Karpas-422 (cell line): Measurements from ENCODE around the gene HIC2. TPM values are rescaled to one million over a fixed set of nuclear protein-coding genes. Genes with fewer than 3 reads are reported as not detected.
"Not testable (repeated sequence)": the region's sequence is repeated elsewhere in the genome, so short reads cannot be mapped to it uniquely, and the experiment has no call there.

Experiments
- DNase-seq: peaks from one replicate; pipeline ENCODE4 v3.0.0-alpha.2; 2015
- H2AFZ ChIP-seq: fragments of 200-600 bp; sonication (generic); 2 replicates; pipeline ENCODE4 v1.6.1; 2014; ENCODE audit warnings: antibody characterized with exemption, low read length, mixed read lengths
- H3K27ac ChIP-seq: fragments of 200-600 bp; sonication (generic); 2 replicates; pipeline ENCODE4 v1.5.1; 2014; ENCODE audit warnings: mild to moderate bottlenecking, low read length, moderate library complexity
- H3K27me3 ChIP-seq: fragments of 200-600 bp; sonication (generic); 2 replicates; pipeline ENCODE4 v1.6.1; 2014; ENCODE audit warnings: low read length, mixed read lengths
- H3K36me3 ChIP-seq: fragments of 200-600 bp; sonication (generic); 2 replicates; pipeline ENCODE4 v1.6.1; 2014; ENCODE audit warnings: low read length, mixed read lengths; ENCODE audit not compliant: insufficient read depth
- H3K4me1 ChIP-seq: fragments of 200-600 bp; sonication (generic); 2 replicates; pipeline ENCODE4 v1.6.1; 2014; ENCODE audit warnings: mild to moderate bottlenecking, low read length, mixed read lengths
- H3K4me2 ChIP-seq: fragments of 200-600 bp; sonication (generic); 2 replicates; pipeline ENCODE4 v1.6.1; 2014; ENCODE audit warnings: low read length, low read depth, mild to moderate bottlenecking; ENCODE audit not compliant: poor library complexity, severe bottlenecking
- H3K4me3 ChIP-seq: fragments of 200-600 bp; sonication (generic); 2 replicates; pipeline ENCODE4 v1.5.1; 2014; ENCODE audit warnings: mild to moderate bottlenecking, antibody characterized with exemption, low read length, mixed read lengths
- H3K79me2 ChIP-seq: fragments of 200-600 bp; sonication (generic); 2 replicates; pipeline ENCODE4 v1.6.1; 2014; ENCODE audit warnings: mild to moderate bottlenecking, low read length, mixed read lengths
- H3K9ac ChIP-seq: fragments of 200-600 bp; sonication (generic); 2 replicates; pipeline ENCODE4 v1.6.0; 2014; ENCODE audit warnings: low read length
- H3K9me2 ChIP-seq: fragments of 200-600 bp; sonication (generic), shearing (Covaris generic); replicated peaks from 2 replicates; pipeline ENCODE4 v1.6.0; 2014; ENCODE audit warnings: mild to moderate bottlenecking, low read length, moderate library complexity; ENCODE audit not compliant: insufficient read depth
- H3K9me3 ChIP-seq: fragments of 300-700, 200-600 bp; sonication (generic); 2 replicates; pipeline ENCODE4 v1.6.1; 2014; ENCODE audit warnings: low read length, mixed read lengths
- H4K20me1 ChIP-seq: fragments of 200-600 bp; sonication (generic); 2 replicates; pipeline ENCODE4 v1.6.1; 2014; ENCODE audit warnings: mild to moderate bottlenecking, antibody characterized with exemption, low read length, low read depth; ENCODE audit not compliant: insufficient read depth
- total RNA-seq: library from RNA; depleted of rRNA; stranded (reverse); fragments of >200 nt; shearing (Covaris generic); gene quantifications from 2 replicates; pipeline ENCODE4 v1.2.3, GENCODE V29; 2014; ENCODE audit warnings: low replicate concordance

Gene HIC2
- total RNA-seq, 1 experiment from 2014 or later = 4.4 TPM

DNA sequence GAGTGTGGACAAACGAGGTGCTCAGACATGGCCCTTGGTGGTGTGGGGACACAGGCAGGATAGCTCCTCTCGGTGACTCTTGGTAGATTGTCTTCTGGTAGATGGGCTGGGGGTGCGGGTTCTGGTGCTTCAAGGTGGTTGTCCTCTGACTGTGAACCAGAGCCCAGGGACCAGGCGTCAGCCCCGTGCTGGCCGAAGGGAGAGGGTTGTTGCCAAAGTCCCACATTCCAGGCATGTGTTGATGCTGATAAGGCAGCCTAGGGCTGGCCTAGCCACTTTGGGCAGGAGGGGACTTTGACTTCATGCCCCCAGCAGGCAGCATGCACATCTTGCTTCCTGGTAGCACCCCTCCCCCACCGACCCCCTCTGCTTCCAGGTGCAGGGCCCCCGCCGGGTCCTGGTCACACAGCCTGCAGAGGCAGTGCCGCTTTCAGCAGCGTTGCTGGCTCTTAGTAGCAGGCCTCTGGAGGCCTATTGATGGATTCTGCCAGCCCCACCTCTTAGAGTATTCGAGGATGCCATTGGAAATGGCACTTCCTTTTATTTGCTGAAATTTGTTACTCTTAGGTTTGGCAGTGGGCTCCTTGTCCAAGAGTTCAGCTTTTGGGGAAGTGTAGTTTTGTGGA, 7.0 kb downstream of the HIC2 start:
- not testable (repeated sequence) for DNase-seq, H3K9me2 ChIP-seq, H3K79me2 ChIP-seq, H3K4me3 ChIP-seq, H4K20me1 ChIP-seq, H3K27me3 ChIP-seq, H3K27ac ChIP-seq, H3K4me2 ChIP-seq, H2AFZ ChIP-seq, H3K4me1 ChIP-seq, H3K9ac ChIP-seq, H3K36me3 ChIP-seq, H3K9me3 ChIP-seq

DNA sequence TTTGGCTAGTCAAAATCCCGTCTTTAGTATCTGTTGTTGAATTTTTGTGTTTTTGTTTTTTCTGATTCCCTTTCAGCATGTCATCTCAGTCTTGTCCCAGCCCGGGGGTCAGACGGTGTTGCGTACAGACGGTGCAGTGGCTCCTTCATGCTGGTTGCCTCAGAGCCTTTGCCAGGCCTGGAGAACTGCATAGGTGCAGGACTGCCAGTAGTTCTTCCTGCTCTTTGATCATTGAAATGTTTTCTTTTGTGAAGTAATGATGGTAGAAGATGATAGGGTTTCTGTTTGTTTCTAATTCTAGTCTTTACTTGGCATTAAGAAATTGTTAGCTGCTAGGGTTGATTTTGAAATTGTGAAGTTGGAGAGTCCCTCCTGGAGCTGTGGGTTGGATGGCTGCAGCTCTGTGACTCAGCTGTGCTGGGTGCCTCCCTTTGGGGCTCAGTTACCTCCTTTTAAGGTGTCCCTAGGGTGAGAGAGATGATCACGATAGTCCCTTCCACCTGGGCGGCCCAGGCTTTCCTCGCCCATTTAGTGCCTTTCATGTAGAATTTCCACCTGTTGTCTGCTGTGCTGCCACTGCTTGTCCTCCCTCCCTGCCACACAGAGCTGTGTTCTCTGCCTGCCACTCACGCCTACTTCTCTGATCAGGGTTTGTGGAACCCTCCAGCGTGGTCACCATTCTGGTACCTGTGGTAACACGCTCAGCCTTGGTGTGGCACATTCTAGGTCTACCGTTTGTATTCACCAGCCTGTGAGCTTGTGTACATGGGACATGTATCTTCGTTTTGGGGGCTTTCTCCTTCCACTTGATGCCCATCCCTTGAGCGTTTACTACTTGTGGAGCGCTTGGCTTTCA, 17.4 kb downstream of the HIC2 start:
- not testable (repeated sequence) for H3K27ac ChIP-seq, H3K4me2 ChIP-seq, H3K4me1 ChIP-seq, H3K9me2 ChIP-seq, H4K20me1 ChIP-seq, H3K9me3 ChIP-seq, H3K27me3 ChIP-seq, H3K4me3 ChIP-seq, H3K79me2 ChIP-seq, H3K9ac ChIP-seq, H2AFZ ChIP-seq, H3K36me3 ChIP-seq, DNase-seq

DNA sequence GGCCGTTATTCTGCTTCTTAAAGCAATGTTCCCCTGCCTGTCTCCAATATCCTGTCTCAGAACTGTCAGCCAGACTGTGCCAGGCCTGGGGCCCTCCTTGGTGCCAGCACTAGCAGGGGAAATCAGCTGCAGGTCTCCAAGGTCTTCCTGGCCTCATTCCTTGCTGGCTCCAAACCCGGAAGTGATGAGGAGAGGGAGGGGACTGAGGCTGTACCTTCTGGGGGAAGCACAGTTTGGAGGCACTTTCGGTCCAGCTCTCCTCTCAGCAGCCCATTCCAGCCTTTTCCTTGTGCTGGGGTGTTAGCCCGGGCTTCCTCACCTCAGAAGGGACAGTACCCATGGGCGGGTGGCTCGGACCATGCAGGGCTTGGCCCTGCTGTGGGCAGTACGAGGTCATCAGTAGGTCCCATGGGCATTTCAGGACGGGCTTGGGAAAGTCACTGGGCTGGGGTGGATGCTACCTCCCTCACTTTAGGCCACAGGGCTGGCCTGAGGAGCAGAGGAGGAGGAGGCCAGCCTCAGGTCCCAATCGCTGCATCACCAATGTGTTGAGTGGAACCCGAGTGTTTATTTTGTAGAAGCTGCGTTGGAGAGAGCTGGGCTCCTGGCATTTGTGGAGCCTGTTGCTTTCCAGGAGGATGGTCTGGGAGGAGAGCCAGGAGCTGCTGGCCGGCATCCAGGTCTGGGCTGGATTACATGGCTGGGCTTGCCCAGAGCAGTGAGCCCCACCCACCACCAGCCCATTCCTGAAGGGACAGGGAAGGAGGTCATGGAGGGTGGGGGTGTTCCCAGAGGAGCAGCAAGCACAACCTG, 19.0 kb downstream of the HIC2 start:
- H3K4me2 ChIP-seq, H3K27me3 ChIP-seq, H3K9ac ChIP-seq, DNase-seq, H3K79me2 ChIP-seq, H2AFZ ChIP-seq, H3K4me3 ChIP-seq, H4K20me1 ChIP-seq, H3K4me1 ChIP-seq, H3K9me2 ChIP-seq, H3K9me3 ChIP-seq, H3K36me3 ChIP-seq, H3K27ac ChIP-seq: not testable (repeated sequence)

DNA sequence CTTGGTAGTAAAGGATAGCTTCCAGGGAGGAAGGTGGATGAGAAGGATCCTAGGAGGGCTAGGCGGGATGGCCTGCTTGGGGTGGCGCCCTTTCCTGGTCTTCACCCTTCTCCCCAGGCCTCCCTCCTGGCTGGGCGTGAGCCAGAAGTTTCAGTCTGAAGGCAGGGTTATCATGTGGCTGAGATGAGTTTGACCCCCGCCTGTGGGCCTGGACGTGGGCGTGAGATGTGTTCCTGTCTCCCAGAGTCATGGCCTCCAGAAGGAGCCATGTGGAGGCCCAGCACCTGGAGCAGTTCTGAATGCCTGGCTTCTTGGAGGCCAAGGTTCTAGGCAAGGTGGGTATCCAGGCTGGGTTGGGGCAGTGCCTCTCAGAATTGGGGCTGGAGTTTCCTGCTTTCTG, 20.8 kb downstream of the HIC2 start:
- not testable (repeated sequence) for H3K9me3 ChIP-seq, H4K20me1 ChIP-seq, DNase-seq, H3K9me2 ChIP-seq, H3K79me2 ChIP-seq, H3K36me3 ChIP-seq, H3K9ac ChIP-seq, H3K27me3 ChIP-seq, H2AFZ ChIP-seq, H3K27ac ChIP-seq, H3K4me2 ChIP-seq, H3K4me1 ChIP-seq, H3K4me3 ChIP-seq

DNA sequence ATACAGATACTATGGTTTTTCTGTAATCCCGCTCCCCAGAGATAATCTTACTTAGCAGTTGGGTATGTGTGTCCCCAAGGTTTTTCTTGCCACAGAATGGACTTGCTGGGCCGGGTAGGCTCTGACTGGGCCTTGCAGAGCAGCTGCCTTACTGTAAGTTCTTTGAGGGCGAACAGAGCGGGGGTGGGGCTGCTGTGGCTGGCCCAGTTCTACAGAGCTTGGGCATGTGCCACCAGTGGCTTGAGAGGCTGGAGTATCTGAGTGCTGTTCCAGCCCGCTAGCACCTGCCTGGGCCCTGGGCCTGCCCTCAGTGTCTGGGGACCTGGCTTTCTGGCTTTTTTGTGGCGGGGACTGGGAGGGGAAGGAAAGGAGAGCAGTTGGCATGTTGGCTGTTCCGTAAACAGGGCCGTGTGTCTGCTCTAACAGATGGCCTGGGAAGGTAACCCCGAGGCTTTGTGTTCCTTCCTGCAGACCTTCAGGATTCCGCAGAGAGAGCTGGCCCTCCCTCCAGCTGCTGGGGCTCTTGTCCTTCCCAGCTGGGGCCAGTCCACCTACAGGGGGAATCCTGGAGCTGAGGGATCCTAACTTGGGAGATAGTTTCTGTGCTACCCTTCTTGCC, 23.0 kb downstream of the HIC2 start:
- DNase-seq, H3K9me2 ChIP-seq, H3K36me3 ChIP-seq, H3K27ac ChIP-seq, H3K27me3 ChIP-seq, H3K9me3 ChIP-seq, H2AFZ ChIP-seq, H4K20me1 ChIP-seq, H3K4me3 ChIP-seq, H3K4me2 ChIP-seq, H3K9ac ChIP-seq, H3K79me2 ChIP-seq, H3K4me1 ChIP-seq: not testable (repeated sequence)

DNA sequence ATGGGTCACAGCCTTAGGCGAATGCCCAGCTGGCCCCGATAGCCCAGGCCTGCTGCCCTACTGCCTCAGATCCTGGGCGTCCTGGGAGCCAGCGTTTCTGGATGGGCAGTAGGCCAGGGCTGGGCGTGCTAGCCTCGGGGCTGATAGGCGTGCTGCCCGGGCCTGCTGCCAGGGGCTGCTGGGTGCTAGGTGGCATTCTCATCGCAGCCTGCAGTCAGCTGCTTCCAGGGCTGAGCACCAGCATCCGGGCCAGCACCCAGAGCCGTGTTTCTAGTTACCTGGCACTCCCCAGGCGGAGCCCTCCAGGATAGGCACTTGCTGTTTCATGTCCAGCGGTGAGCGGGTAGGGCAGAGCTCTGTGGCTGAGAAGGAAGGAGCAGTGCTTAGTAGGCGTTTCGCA, 23.5 kb downstream of the HIC2 start:
- H3K4me1 ChIP-seq, H3K9me2 ChIP-seq, H3K36me3 ChIP-seq, H3K9ac ChIP-seq, H3K27me3 ChIP-seq, H3K4me2 ChIP-seq, H2AFZ ChIP-seq, H3K27ac ChIP-seq, H3K79me2 ChIP-seq, H3K4me3 ChIP-seq, DNase-seq, H3K9me3 ChIP-seq, H4K20me1 ChIP-seq: not testable (repeated sequence)

DNA sequence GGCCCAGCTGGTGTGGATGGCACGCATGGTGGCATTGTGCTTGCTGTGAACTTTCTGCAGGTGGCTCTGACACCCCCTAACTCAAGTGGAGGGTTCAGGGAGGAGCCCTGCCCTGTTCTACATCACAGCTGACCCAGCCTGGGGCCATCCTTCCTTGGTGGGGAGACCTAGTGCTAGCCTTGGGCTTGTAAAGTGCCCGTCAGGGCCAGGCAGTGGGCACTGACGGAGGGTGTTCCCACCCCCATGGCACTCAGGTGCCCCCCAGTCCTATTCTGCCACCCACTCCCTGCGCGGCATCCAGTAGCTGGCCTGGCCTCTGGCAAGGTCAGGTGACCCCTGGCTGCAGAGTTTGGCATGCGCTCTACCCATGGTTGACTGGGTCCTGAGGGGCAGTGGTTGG, 24.0 kb downstream of the HIC2 start:
- H2AFZ ChIP-seq, H3K9me2 ChIP-seq, H3K36me3 ChIP-seq, H3K4me3 ChIP-seq, H3K79me2 ChIP-seq, DNase-seq, H3K9me3 ChIP-seq, H4K20me1 ChIP-seq, H3K4me1 ChIP-seq, H3K27ac ChIP-seq, H3K9ac ChIP-seq, H3K27me3 ChIP-seq, H3K4me2 ChIP-seq: not testable (repeated sequence)

DNA sequence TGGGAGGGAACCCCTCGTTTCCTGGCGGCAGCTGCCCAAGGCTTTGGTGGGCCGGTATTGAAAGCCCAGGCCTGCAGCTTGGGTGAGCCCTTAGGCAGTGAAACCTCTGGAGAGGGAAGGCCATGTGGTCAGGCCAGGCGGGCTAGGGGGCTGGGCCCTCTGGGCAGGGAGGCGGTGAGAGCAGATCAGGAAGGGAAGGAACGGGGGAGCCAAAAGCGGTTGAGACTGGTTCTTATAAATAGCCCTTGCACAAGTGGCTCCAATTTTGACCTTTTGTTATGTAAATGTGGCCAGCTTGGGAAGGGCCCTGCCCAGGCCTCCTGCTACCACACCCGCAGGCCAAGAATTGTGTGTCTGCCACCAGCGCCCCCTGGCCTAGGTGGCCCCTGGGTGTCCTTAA, 25.0 kb downstream of the HIC2 start:
- H3K9me2 ChIP-seq, H3K27ac ChIP-seq, H3K27me3 ChIP-seq, H3K9ac ChIP-seq, H3K4me3 ChIP-seq, H3K79me2 ChIP-seq, H3K4me2 ChIP-seq, H3K9me3 ChIP-seq, H2AFZ ChIP-seq, H3K36me3 ChIP-seq, DNase-seq, H3K4me1 ChIP-seq, H4K20me1 ChIP-seq: not testable (repeated sequence)
